Activated naive CD4-positive, alpha-beta T cell treated with anti-CD3 and anti-CD28 coated beads, Interleukin-2, amount 10 ng/mL, durations not matched to agents 7 days and 5 days (primary cell): ENCODE data around the gene NKX3-2.

Experiments
- CTCF ChIA-PET: fragments of 350-600 bp; sonication (Branson Sonifier 250); formaldehyde crosslinking; loops from one replicate; lab custom pipeline; 2021; ENCODE audit warnings: antibody characterized with exemption; lab: Charles Lee
- DNase-seq: peaks from one replicate; pipeline ENCODE4 v3.0.0-alpha.2; 2020
- H3K27ac Mint-ChIP-seq: one replicate; pipeline ENCODE4 v1.8.0; 2021; ENCODE audit warnings: mild to moderate bottlenecking, moderate library complexity, mixed read lengths
- H3K27me3 Mint-ChIP-seq: one replicate; pipeline ENCODE4 v1.8.0; 2021; ENCODE audit warnings: mild to moderate bottlenecking, mixed read lengths
- H3K36me3 Mint-ChIP-seq: one replicate; pipeline ENCODE4 v1.8.0; 2021; ENCODE audit warnings: mixed read lengths
- H3K4me1 Mint-ChIP-seq: one replicate; pipeline ENCODE4 v1.8.0; 2021; ENCODE audit warnings: mixed read lengths
- H3K4me3 Mint-ChIP-seq: one replicate; pipeline ENCODE4 v1.8.0; 2021; ENCODE audit warnings: mild to moderate bottlenecking, moderate library complexity, mixed read lengths
- H3K9me3 Mint-ChIP-seq: one replicate; pipeline ENCODE4 v1.8.0; 2021; ENCODE audit warnings: mixed read lengths

The NKX3-2 gene

DNA sequence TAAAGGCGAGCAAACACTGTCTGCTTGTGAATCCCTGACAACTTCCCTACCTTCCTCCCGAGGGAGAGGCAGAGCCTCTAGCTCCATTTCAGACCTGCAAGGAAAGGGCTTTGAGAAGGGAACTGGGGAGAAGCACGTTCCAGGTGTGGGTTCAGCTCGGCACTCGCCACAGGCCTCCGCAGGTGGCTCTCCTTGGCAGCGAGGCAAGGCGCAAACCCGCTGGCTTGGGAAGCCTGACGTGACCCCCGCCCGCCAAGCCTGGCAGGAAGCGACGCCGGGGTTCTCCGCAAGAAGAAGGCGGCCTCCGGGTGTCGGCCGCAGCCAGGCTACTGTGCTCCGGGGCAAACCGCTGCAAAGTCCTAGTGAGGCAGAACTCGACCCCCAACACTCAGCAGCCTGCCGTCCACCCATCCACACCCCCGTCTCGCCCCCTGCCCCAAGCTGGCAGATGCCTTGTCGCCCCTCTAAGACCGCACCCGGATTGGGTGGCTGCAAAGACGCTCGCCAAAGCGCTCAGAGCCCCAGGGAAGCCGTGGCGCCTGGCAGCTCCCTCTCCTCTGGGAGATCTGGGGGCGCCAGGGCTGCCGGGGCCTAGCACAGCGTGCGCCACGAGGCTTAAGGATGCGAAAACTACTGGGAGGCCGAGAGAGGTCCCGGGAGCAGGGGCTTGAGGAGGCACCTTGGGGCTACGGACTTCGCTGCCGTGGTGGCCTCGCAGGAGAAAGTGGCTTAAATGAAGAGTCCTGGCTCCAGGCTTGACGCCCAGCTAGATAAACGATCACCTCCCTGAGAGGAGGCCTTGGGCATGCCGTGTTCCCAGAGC, 21.8 kb downstream of the NKX3-2 start:
- H3K27me3 Mint-ChIP-seq, result peaks cover 65% of the 10 kb centered on the region
- peaks cover 8% of the 10 kb centered on the region for H3K9me3 Mint-ChIP-seq
- no peak overlapping the region for H3K27ac Mint-ChIP-seq
- no peak for DNase-seq
- CTCF ChIA-PET, result no interaction called here
- H3K4me1 Mint-ChIP-seq, result peaks cover 5% of the 10 kb centered on the region
- no peak overlapping the region for H3K4me3 Mint-ChIP-seq
- peaks cover 11% of the 10 kb centered on the region for H3K36me3 Mint-ChIP-seq

GRCh38 chr4:13521047-13521446, 23.3 kb downstream of the NKX3-2 start:
- no peak overlapping the region for H3K27ac Mint-ChIP-seq
- H3K4me3 Mint-ChIP-seq, result no peak overlapping the region
- H3K9me3 Mint-ChIP-seq, result peaks cover 8% of the 10 kb centered on the region
- H3K36me3 Mint-ChIP-seq, result peaks cover 9% of the 10 kb centered on the region
- H3K27me3 Mint-ChIP-seq, result peaks cover 51% of the 10 kb centered on the region
- CTCF ChIA-PET, result interaction anchor here (0.6 kb wide), 1 partner anchor 30 kb away, joined by 3 read pairs; no protein-coding TSS in a partner anchor
- DNase-seq, result no peak
- peaks cover 3% of the 10 kb centered on the region for H3K4me1 Mint-ChIP-seq

DNA sequence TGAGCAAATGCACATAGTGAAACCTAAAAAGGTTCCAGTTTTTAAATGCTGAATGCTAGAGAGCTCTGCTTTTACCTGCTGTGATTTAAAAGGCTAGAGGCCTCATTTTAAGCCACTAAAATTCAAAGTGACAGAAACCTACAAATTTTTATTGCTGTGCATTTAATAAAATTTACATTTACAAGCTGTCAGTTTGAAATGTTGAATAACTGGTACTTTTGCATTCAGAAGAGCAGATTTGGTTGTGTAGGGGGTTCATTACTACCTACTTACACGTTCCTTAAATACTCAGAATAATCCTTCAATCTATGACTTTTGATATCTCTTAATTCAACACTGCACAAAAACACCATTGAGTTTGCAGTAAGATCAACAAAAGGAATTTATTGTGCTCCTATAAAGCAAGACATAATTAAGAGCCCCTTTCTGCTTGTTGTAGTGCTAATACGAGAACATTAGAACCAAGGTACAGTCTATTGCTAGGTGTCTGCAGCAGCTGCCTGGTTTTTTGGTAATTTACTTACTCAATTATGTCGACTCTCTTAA, 27.9 kb downstream of the NKX3-2 start:
- peaks cover 25% of the 10 kb centered on the region for H3K27me3 Mint-ChIP-seq
- CTCF ChIA-PET, result no interaction called here
- no peak for DNase-seq
- no peaks in the 10 kb centered on the region for H3K4me1 Mint-ChIP-seq
- no peak overlapping the region for H3K27ac Mint-ChIP-seq
- no peaks in the 10 kb centered on the region for H3K36me3 Mint-ChIP-seq
- H3K9me3 Mint-ChIP-seq, result no peaks in the 10 kb centered on the region
- no peak overlapping the region for H3K4me3 Mint-ChIP-seq

DNA sequence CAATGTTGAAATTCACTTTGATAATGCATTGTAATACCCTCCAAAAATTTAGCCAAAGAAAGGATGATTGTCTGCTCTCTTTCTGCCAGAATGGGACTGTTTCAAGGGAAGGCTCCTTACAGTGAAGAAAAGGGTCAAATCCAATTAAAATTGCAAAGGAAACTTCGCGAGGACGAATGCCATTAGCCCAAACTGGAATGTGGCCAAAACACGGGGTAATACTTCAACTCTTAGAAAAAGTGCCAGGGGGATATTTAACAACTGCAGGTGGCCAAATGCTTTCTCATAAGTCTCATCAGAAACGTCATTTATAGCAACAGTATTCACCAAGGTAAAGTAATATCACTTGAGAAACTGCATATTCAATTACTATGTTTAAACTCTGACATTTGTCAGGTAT, 29.0 kb downstream of the NKX3-2 start:
- Mint-ChIP-seq H3K9me3 (no peaks in the 10 kb centered on the region), H3K4me1 (no peaks in the 10 kb centered on the region), H3K4me3 (no peak overlapping the region), H3K36me3 (no peaks in the 10 kb centered on the region), H3K27me3 (peaks cover 20% of the 10 kb centered on the region), H3K27ac (no peak overlapping the region)
- CTCF ChIA-PET, result no interaction called here
- no peak for DNase-seq

- no peaks in the 10 kb centered on the region for H3K9me3 Mint-ChIP-seq
- no peaks in the 10 kb centered on the region for H3K4me1 Mint-ChIP-seq
- no peak for DNase-seq
- H3K4me3 Mint-ChIP-seq, result no peak overlapping the region
- no peak overlapping the region for H3K27ac Mint-ChIP-seq
- peaks cover 20% of the 10 kb centered on the region for H3K27me3 Mint-ChIP-seq
- no peaks in the 10 kb centered on the region for H3K36me3 Mint-ChIP-seq
- CTCF ChIA-PET, result no interaction called here
These were observed 29.6 kb downstream of the NKX3-2 start for GRCh38 chr4:13514722-13515121.

GRCh38 chr4:13511101-13511500, 33.2 kb downstream of the NKX3-2 start:
- CTCF ChIA-PET, result no interaction called here
- H3K9me3 Mint-ChIP-seq, result no peaks in the 10 kb centered on the region
- H3K27ac Mint-ChIP-seq, result no peak overlapping the region
- no peaks in the 10 kb centered on the region for H3K36me3 Mint-ChIP-seq
- no peak for DNase-seq
- H3K4me1 Mint-ChIP-seq, result no peaks in the 10 kb centered on the region
- H3K4me3 Mint-ChIP-seq, result no peak overlapping the region
- H3K27me3 Mint-ChIP-seq, result peaks cover 20% of the 10 kb centered on the region

DNA sequence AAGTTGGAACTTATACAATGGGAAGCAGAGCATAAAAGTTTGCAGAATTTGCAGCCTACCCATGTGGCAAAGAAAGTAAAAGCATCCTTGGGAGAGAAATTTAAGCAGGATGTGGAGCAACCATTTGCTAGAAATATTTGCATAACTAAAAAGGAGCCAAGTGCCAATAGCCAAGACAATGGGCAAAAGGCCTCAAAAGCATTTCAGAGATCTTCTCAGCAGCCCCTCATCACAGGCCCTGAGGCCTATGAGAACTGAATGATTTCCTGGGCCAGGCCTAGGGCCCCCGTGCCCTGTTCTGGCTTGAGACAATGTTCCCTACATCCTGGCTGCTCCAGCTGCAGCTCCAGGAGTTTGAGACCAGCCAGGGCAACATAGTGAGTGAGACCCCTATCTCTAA, 34.9 kb downstream of the NKX3-2 start:
- no peaks in the 10 kb centered on the region for H3K36me3 Mint-ChIP-seq
- H3K27ac Mint-ChIP-seq, result no peak overlapping the region
- CTCF ChIA-PET, result no interaction called here
- peaks cover 20% of the 10 kb centered on the region for H3K27me3 Mint-ChIP-seq
- no peaks in the 10 kb centered on the region for H3K4me1 Mint-ChIP-seq
- no peak overlapping the region for H3K4me3 Mint-ChIP-seq
- DNase-seq, result no peak
- H3K9me3 Mint-ChIP-seq, result no peaks in the 10 kb centered on the region

GRCh38 chr4:13504374-13504773, 39.9 kb downstream of the NKX3-2 start:
- H3K27me3 Mint-ChIP-seq, result peaks cover 5% of the 10 kb centered on the region
- H3K9me3 Mint-ChIP-seq, result no peaks in the 10 kb centered on the region
- CTCF ChIA-PET, result no interaction called here
- no peak overlapping the region for H3K27ac Mint-ChIP-seq
- no peaks in the 10 kb centered on the region for H3K36me3 Mint-ChIP-seq
- H3K4me3 Mint-ChIP-seq, result no peak overlapping the region
- H3K4me1 Mint-ChIP-seq, result no peaks in the 10 kb centered on the region
- no peak for DNase-seq

DNA sequence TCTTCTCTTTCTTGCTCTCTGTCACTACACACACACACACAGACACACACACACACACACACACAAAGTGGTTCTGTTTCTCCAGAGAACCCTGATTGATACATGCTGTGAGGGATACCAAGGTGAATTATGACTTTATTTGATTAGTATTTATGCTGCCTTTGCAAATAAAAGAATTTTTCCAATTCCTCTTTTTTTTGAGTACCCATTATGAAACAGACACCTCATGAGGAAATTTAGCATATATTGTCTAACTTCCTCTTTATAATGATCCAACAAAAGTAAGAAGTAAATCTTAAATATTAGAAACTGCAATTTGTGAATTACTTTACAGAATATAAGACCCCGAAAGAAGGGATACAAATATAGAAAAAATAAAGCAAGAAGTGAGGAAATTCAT, 45.8 kb downstream of the NKX3-2 start:
- CTCF ChIA-PET, result no interaction called here
- Mint-ChIP-seq H3K4me1 (no peaks in the 10 kb centered on the region), H3K4me3 (no peak overlapping the region), H3K27ac (no peak overlapping the region), H3K9me3 (no peaks in the 10 kb centered on the region), H3K27me3 (peaks cover 14% of the 10 kb centered on the region), H3K36me3 (no peaks in the 10 kb centered on the region)
- no peak for DNase-seq

GRCh38 chr4:13496605-13497004, 47.7 kb downstream of the NKX3-2 start:
- H3K4me3 Mint-ChIP-seq, result no peak overlapping the region
- no peak for DNase-seq
- no peaks in the 10 kb centered on the region for H3K36me3 Mint-ChIP-seq
- H3K27me3 Mint-ChIP-seq, result peaks cover 19% of the 10 kb centered on the region
- H3K9me3 Mint-ChIP-seq, result no peaks in the 10 kb centered on the region
- H3K4me1 Mint-ChIP-seq, result no peaks in the 10 kb centered on the region
- no peak overlapping the region for H3K27ac Mint-ChIP-seq
- CTCF ChIA-PET, result no interaction called here

DNA sequence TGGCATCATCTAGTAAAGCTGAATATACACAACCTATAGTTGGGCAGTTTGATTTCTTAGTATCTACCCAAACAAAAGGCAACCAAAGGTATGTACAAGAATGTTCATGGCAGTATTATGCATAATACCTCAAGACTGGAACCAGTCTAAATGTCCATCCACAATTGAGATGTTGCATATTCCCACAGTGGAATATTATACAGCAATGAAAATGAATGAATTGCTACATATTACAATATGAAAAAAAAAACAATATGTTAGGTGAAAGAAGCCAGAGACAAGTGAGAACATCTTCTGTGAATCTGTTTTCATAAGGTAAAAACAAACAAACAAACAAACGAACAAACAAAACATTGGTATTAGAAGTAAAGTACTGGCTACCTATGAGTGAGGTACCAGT, 48.6 kb downstream of the NKX3-2 start:
- CTCF ChIA-PET, result no interaction called here
- Mint-ChIP-seq H3K27ac (no peak overlapping the region), H3K4me3 (no peak overlapping the region), H3K9me3 (no peaks in the 10 kb centered on the region), H3K36me3 (no peaks in the 10 kb centered on the region), H3K4me1 (no peaks in the 10 kb centered on the region), H3K27me3 (peaks cover 27% of the 10 kb centered on the region)
- no peak for DNase-seq

DNA sequence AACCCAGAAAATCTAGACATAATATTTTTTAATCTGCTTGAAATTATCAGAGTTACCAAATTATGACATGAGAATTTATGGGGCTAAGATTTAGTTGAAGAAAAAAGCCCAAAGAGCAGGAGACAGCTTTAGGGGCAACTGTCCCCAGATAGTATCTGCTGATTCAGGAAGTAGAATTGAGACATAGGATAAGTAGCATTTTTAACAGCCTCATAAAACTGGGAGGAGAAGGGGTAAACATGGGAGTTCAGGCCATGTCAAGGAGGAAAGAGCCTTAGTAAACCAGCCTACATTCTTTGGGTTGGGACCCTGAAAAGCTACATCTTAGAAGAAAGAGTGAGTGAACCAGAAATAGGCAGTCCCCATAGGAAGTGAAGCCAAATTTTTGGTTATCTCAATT, 50.5 kb downstream of the NKX3-2 start:
- Mint-ChIP-seq H3K27ac (no peak overlapping the region), H3K27me3 (peaks cover 31% of the 10 kb centered on the region), H3K4me3 (no peak overlapping the region), H3K36me3 (no peaks in the 10 kb centered on the region), H3K4me1 (no peaks in the 10 kb centered on the region), H3K9me3 (no peaks in the 10 kb centered on the region)
- DNase-seq, result no peak
- CTCF ChIA-PET, result interaction anchor here (0.6 kb wide), 1 partner anchor 399 kb away, joined by 3 read pairs; no protein-coding TSS in a partner anchor

DNA sequence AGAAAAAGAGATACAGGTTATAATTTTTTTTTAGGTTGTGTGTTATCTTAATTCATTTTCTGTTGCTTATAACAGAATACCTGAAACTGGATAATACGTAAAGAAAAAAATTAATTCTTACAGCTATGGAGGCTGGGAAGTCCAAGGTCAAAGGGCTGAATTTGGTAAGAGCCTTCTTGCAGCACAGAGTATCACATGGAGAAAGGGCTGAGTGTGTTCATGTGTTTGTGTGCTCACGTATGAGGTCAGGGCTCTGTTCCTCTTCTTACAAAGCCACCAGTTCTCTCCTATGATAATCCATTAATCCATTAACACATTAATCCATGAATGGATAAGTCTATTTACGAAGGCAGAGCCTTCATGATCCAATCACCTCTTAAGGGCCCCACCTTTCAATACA, 51.6 kb downstream of the NKX3-2 start:
- Mint-ChIP-seq H3K4me1 (no peaks in the 10 kb centered on the region), H3K9me3 (no peaks in the 10 kb centered on the region), H3K4me3 (no peak overlapping the region), H3K27ac (no peak overlapping the region), H3K36me3 (no peaks in the 10 kb centered on the region), H3K27me3 (peaks cover 32% of the 10 kb centered on the region)
- CTCF ChIA-PET, result no interaction called here
- no peak for DNase-seq
